HL-60 (cell line): Measurements from ENCODE around the gene LRCH4.

ENCODE experiments used
- POLR2AphosphoS5 ChIP-seq: IDR thresholded peaks from 2 replicates; pipeline ENCODE4 v1.6.1; 2012; ENCODE audit warnings: low read depth
- SPI1 ChIP-seq: IDR thresholded peaks from 2 replicates; pipeline ENCODE4 v1.6.1; 2012; ENCODE audit warnings: low read depth, mild to moderate bottlenecking, borderline replicate concordance
- TF ChIP-seq, protein P1 (sequence below): IDR thresholded peaks from one replicate; pipeline ENCODE4 v1.5.1; 2011; ENCODE audit warnings: low read length, control low read depth, inconsistent platforms; ENCODE audit not compliant: insufficient read depth
- TF ChIP-seq, protein P2 (sequence below): IDR thresholded peaks from 2 replicates; pipeline ENCODE4 v1.6.1; 2012; ENCODE audit warnings: low read depth; ENCODE audit not compliant: insufficient replicate concordance

DNA sequence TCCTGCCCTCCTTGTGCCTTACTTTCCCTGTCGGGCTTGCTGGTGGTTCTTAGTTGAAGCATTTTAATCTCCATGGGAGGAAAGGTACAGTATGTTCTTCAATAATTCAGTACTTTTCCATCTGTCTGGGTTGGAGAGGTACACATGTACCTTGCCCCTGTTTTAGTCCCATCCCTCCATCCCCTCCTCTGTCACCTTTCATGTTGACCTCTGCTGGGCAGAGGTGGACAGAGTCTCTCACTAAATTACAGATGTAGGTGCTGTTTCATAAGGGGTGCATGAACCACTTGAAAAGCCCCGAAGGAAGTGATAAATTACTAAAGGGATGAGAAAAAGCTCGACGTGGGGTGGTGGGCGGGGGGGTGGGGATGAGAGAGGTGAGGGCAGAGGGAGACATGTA is 41.5 kb downstream of the LRCH4 start:
- TF ChIP-seq, protein P1, sequence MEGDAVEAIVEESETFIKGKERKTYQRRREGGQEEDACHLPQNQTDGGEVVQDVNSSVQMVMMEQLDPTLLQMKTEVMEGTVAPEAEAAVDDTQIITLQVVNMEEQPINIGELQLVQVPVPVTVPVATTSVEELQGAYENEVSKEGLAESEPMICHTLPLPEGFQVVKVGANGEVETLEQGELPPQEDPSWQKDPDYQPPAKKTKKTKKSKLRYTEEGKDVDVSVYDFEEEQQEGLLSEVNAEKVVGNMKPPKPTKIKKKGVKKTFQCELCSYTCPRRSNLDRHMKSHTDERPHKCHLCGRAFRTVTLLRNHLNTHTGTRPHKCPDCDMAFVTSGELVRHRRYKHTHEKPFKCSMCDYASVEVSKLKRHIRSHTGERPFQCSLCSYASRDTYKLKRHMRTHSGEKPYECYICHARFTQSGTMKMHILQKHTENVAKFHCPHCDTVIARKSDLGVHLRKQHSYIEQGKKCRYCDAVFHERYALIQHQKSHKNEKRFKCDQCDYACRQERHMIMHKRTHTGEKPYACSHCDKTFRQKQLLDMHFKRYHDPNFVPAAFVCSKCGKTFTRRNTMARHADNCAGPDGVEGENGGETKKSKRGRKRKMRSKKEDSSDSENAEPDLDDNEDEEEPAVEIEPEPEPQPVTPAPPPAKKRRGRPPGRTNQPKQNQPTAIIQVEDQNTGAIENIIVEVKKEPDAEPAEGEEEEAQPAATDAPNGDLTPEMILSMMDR, result no peak
- TF ChIP-seq, protein P2, sequence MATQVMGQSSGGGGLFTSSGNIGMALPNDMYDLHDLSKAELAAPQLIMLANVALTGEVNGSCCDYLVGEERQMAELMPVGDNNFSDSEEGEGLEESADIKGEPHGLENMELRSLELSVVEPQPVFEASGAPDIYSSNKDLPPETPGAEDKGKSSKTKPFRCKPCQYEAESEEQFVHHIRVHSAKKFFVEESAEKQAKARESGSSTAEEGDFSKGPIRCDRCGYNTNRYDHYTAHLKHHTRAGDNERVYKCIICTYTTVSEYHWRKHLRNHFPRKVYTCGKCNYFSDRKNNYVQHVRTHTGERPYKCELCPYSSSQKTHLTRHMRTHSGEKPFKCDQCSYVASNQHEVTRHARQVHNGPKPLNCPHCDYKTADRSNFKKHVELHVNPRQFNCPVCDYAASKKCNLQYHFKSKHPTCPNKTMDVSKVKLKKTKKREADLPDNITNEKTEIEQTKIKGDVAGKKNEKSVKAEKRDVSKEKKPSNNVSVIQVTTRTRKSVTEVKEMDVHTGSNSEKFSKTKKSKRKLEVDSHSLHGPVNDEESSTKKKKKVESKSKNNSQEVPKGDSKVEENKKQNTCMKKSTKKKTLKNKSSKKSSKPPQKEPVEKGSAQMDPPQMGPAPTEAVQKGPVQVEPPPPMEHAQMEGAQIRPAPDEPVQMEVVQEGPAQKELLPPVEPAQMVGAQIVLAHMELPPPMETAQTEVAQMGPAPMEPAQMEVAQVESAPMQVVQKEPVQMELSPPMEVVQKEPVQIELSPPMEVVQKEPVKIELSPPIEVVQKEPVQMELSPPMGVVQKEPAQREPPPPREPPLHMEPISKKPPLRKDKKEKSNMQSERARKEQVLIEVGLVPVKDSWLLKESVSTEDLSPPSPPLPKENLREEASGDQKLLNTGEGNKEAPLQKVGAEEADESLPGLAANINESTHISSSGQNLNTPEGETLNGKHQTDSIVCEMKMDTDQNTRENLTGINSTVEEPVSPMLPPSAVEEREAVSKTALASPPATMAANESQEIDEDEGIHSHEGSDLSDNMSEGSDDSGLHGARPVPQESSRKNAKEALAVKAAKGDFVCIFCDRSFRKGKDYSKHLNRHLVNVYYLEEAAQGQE, result no peak
- TF ChIP-seq POLR2AphosphoS5, result no peak
- no peak for TF ChIP-seq SPI1
